Measurements from ENCODE around the gene DDX6.

DNA sequence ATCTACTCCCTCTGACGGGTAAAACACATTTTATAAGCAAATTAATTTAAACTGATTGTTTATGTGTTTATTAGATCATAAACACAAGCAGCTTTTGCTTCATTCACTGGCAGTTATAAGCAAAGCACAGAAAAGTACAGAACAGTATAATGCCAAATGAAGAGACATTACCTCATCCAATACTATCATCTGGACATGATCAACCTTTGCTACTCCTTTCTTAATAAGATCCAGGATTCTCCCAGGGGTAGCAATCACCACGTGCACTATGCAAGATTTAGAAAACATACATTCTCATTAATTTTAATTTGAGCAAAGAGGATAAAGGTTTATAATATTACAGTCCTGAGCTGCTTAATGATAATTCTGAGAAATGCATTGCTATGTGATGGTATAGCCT, 27.9 kb downstream of the DDX6 start:
- TF ChIP-seq CTCF (IDR thresholded peaks at IDR 0.05) (no peak), YY1 (IDR thresholded peaks at IDR 0.05; ENCODE audit: low read depth) (no peak), GABPA (IDR thresholded peaks at IDR 0.05; ENCODE audit: low read depth) (no peak), POLR2AphosphoS5 (IDR thresholded peaks at IDR 0.05; ENCODE audit: low read depth, low read length) (no peak), EP300 (IDR thresholded peaks at IDR 0.05; ENCODE audit: borderline replicate concordance in 1 of 2, low read depth in 1 of 2, low read length in 1 of 2) (no peak), FOXM1 (IDR thresholded peaks at IDR 0.05; ENCODE audit: low read depth) (no peak), RFX5 (IDR thresholded peaks at IDR 0.05; ENCODE audit: low read length) (no peak), CHD2 (IDR thresholded peaks at IDR 0.05; ENCODE audit: low read length, partially characterized antibody) (no peak), SMC3 (IDR thresholded peaks at IDR 0.05; ENCODE audit: low read depth, low read length) (no peak), FOXJ3 (CRISPR knock-in tag; IDR thresholded peaks at IDR 0.05) (no peak), EZH2phosphoT487 (IDR thresholded peaks at IDR 0.05; ENCODE audit: borderline replicate concordance, low read depth) (no peak)
- TF ChIP-seq, protein P1, sequence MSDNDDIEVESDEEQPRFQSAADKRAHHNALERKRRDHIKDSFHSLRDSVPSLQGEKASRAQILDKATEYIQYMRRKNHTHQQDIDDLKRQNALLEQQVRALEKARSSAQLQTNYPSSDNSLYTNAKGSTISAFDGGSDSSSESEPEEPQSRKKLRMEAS (IDR thresholded peaks at IDR 0.05; ENCODE audit: low read depth), result no peak
- TF ChIP-seq, protein P2, sequence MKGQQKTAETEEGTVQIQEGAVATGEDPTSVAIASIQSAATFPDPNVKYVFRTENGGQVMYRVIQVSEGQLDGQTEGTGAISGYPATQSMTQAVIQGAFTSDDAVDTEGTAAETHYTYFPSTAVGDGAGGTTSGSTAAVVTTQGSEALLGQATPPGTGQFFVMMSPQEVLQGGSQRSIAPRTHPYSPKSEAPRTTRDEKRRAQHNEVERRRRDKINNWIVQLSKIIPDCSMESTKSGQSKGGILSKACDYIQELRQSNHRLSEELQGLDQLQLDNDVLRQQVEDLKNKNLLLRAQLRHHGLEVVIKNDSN (IDR thresholded peaks at IDR 0.05; ENCODE audit: borderline replicate concordance, low read depth), result no peak
